Panc1 (cell line): ENCODE data around the gene TP73. TPM values are rescaled to one million over a fixed set of nuclear protein-coding genes. Genes with fewer than 3 reads are reported as not detected.

Experiments
- ATAC-seq: fragments of 200-7000 bp; cut with Tn5 transposase; 2 replicates; pipeline ENCODE4 v1.9.1; 2020; ENCODE audit warnings: mild to moderate bottlenecking, moderate library complexity
- BruUV-seq: library from RNA; stranded (reverse); fragments of 400-500 nt; replicated peaks from 2 replicates; lab custom pipeline; 2021; lab: Mats Ljungman, UMichigan
- CTCF ChIA-PET: fragments of 300-600 bp; sonication (Branson Sonifier 250); formaldehyde crosslinking; loops from one replicate; lab custom pipeline; 2022; ENCODE audit warnings: antibody characterized with exemption; lab: Charles Lee
- POLR2A ChIA-PET: fragments of 300-600 bp; sonication (Branson Sonifier 250); formaldehyde crosslinking; loops from one replicate; lab custom pipeline; 2022; ENCODE audit warnings: antibody characterized with exemption; lab: Charles Lee
- DNase-seq: peaks from one replicate; pipeline ENCODE4 v3.0.0-alpha.2; 2010; ENCODE audit warnings: low read depth, low spot score
- H3K27ac ChIP-seq: 2 replicates; pipeline ENCODE4 v1.5.1; 2011; ENCODE audit warnings: mild to moderate bottlenecking, low read length, inconsistent platforms
- H3K27me3 ChIP-seq: fragments of 200-500 bp; sonication (Bioruptor generic); 2 replicates; pipeline ENCODE4 v1.6.0; 2014; ENCODE audit warnings: low read length, inconsistent platforms; ENCODE audit not compliant: control insufficient read depth, insufficient read depth
- H3K36me3 ChIP-seq: fragments of 200-500 bp; sonication (Bioruptor generic); 2 replicates; pipeline ENCODE4 v1.5.1; 2014; ENCODE audit warnings: inconsistent platforms, mild to moderate bottlenecking, low read length, moderate library complexity; ENCODE audit not compliant: control insufficient read depth, insufficient read depth
- H3K4me1 ChIP-seq: 2 replicates; pipeline ENCODE4 v1.5.1; 2011; ENCODE audit warnings: inconsistent platforms, mild to moderate bottlenecking, low read length, moderate library complexity; ENCODE audit not compliant: control insufficient read depth, insufficient read depth
- H3K4me3 ChIP-seq, 2 experiments: 2 replicates each; pipeline ENCODE4 v1.5.1; 2011 to 2012; ENCODE audit warnings: low read depth in 2 of 2, low read length in 2 of 2, mild to moderate bottlenecking in 2 of 2, inconsistent platforms in 1 of 2, moderate library complexity in 1 of 2
- H3K9me3 ChIP-seq: fragments of 200-500 bp; sonication (Bioruptor generic); 2 replicates; pipeline ENCODE4 v1.5.1; 2014; ENCODE audit warnings: low read depth, mild to moderate bottlenecking, inconsistent platforms, low read length, moderate library complexity; ENCODE audit not compliant: control insufficient read depth, insufficient read depth
- POLR2AphosphoS5 ChIP-seq: IDR thresholded peaks from 2 replicates; pipeline ENCODE4 v1.6.1; 2012; ENCODE audit warnings: mild to moderate bottlenecking, low read depth, low read length, moderate library complexity
- SIN3A ChIP-seq: IDR thresholded peaks from 2 replicates; pipeline ENCODE4 v1.6.1; 2012; ENCODE audit warnings: low read depth, mild to moderate bottlenecking, low read length, moderate library complexity, borderline replicate concordance; ENCODE audit not compliant: insufficient read depth
- TCF7L2 ChIP-seq: IDR thresholded peaks from 2 replicates; pipeline ENCODE4 v1.6.1; 2011; ENCODE audit warnings: mild to moderate bottlenecking, low read depth, low read length, inconsistent platforms
- in situ Hi-C: cut with HindIII; loops from 2 replicates; pipeline ENCODE4 v1.10.0; 2016; ENCODE audit warnings: low sequenced_read_pairs, low pct_unique_long_range_greater_than_20kb
- intact Hi-C: fragments of 100-400 bp; cut with micrococcal nuclease; formaldehyde crosslinking; loops from one replicate; pipeline ENCODE4 v1.10.0; 2022; ENCODE audit not compliant: unreplicated experiment
- total RNA-seq: library from RNA; stranded (reverse); gene quantifications from one replicate; pipeline ENCODE4 v1.2.1, GENCODE V29; 2021; ENCODE audit not compliant: unreplicated experiment
- TF ChIP-seq, protein P1 (sequence below), 2 experiments: IDR thresholded peaks; 2 replicates each; pipeline ENCODE4 v1.6.1; 2011 to 2012; ENCODE audit warnings: low read depth in 2 of 2, control low read depth in 1 of 2, low read length in 1 of 2, mild to moderate bottlenecking in 1 of 2, moderate library complexity in 1 of 2; ENCODE audit not compliant: insufficient read depth in 1 of 2
- TF ChIP-seq, protein P2 (sequence below): fragments of 450-650 bp; IDR thresholded peaks from 2 replicates; pipeline ENCODE4 v1.5.1; 2017; ENCODE audit warnings: mild to moderate bottlenecking

TP73 gene
- total RNA-seq, 1 experiment from 2014 or later, result 4.7 TPM

DNA sequence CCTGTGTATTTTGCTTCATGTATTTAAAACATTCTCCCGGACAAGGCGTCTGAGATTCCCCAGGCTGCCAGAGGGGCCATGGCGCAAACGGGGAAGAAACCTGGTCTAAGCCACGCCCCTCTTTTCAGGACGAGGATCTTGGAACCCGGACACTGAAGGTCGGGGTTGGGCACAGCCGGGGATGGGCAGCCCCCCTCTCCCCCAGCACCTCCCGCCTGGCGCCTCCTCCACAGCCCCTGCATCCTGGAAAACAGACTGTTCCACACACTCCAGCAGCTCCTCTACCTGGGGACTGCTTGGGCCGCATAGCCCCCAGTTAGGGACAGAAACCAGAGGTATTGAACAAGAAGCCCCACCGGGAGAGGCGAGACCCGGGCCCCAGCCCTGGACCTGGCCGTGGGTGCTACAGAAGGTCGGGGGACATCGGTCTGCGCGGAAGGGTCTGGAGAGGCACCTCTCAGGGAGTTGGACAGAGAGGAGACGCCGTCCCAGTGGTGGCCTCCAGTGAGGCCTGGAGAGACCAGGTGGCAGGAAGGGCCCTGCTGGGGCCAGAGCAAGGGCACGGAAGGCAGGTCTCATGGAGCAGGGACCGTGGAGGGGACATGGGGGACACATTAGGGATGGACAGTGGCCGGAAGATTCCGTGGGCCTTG is 5.4 kb downstream of the TP73 start:
- intact Hi-C loops (loop anchor here (10.0 kb wide), 1 partner anchor 67 kb away; no protein-coding TSS in a partner anchor), in situ Hi-C loops (no loop called here)
- no TSS peak for BruUV-seq
- H3K36me3 ChIP-seq, result no peaks in the 10 kb centered on the region
- ChIA-PET POLR2A (no interaction called here), CTCF (no interaction called here)
- TF ChIP-seq TCF7L2, result no peak
- TF ChIP-seq POLR2AphosphoS5, result no peak
- TF ChIP-seq, protein P1, sequence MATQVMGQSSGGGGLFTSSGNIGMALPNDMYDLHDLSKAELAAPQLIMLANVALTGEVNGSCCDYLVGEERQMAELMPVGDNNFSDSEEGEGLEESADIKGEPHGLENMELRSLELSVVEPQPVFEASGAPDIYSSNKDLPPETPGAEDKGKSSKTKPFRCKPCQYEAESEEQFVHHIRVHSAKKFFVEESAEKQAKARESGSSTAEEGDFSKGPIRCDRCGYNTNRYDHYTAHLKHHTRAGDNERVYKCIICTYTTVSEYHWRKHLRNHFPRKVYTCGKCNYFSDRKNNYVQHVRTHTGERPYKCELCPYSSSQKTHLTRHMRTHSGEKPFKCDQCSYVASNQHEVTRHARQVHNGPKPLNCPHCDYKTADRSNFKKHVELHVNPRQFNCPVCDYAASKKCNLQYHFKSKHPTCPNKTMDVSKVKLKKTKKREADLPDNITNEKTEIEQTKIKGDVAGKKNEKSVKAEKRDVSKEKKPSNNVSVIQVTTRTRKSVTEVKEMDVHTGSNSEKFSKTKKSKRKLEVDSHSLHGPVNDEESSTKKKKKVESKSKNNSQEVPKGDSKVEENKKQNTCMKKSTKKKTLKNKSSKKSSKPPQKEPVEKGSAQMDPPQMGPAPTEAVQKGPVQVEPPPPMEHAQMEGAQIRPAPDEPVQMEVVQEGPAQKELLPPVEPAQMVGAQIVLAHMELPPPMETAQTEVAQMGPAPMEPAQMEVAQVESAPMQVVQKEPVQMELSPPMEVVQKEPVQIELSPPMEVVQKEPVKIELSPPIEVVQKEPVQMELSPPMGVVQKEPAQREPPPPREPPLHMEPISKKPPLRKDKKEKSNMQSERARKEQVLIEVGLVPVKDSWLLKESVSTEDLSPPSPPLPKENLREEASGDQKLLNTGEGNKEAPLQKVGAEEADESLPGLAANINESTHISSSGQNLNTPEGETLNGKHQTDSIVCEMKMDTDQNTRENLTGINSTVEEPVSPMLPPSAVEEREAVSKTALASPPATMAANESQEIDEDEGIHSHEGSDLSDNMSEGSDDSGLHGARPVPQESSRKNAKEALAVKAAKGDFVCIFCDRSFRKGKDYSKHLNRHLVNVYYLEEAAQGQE (IDR thresholded peaks at IDR 0.05; ENCODE audit: insufficient read depth in 1 of 2, low read depth in 2 of 2, low read length in 1 of 2), result no peak
- TF ChIP-seq SIN3A, result no peak
- TF ChIP-seq, protein P2, sequence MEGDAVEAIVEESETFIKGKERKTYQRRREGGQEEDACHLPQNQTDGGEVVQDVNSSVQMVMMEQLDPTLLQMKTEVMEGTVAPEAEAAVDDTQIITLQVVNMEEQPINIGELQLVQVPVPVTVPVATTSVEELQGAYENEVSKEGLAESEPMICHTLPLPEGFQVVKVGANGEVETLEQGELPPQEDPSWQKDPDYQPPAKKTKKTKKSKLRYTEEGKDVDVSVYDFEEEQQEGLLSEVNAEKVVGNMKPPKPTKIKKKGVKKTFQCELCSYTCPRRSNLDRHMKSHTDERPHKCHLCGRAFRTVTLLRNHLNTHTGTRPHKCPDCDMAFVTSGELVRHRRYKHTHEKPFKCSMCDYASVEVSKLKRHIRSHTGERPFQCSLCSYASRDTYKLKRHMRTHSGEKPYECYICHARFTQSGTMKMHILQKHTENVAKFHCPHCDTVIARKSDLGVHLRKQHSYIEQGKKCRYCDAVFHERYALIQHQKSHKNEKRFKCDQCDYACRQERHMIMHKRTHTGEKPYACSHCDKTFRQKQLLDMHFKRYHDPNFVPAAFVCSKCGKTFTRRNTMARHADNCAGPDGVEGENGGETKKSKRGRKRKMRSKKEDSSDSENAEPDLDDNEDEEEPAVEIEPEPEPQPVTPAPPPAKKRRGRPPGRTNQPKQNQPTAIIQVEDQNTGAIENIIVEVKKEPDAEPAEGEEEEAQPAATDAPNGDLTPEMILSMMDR, result no peak
- no peak overlapping the region for H3K4me3 ChIP-seq
- H3K27ac ChIP-seq, result peak overlapping the region; percentile 25; the same call in 1 of the 2 replicates
- H3K4me1 ChIP-seq, result peaks cover 7% of the 10 kb centered on the region
- no peak for DNase-seq
- ATAC-seq, result no peak
- no peaks in the 10 kb centered on the region for H3K9me3 ChIP-seq
- no peaks in the 10 kb centered on the region for H3K27me3 ChIP-seq

DNA sequence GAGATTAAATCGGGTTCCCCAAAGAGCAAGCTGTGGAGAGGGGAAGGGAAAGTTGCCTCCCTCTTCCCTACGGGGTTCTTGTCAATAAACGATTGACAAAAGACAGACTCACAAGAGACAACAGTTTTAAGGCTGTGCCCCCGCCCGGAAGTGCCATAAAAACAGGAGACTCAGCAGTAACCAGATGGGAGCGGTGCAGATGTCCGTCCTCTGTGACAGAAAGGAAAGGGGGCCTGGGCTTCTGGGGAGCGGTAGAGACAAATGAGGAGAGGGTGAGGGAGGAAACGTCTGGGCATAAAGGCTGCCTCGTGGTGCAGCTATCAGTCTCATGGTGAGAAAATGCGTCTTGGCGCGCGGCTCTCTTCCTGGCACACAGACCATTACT is 5.9 kb downstream of the TP73 start:
- peak overlapping the region; percentile 25; the same call in 1 of the 2 replicates for H3K27ac ChIP-seq
- POLR2A ChIA-PET, result interaction anchor here (0.8 kb wide), 1 partner anchor 10 kb away, joined by 5 read pairs; no protein-coding TSS in a partner anchor
- H3K36me3 ChIP-seq, result no peaks in the 10 kb centered on the region
- intact Hi-C loops, result loop anchor here (10.0 kb wide), 1 partner anchor 67 kb away; no protein-coding TSS in a partner anchor
- CTCF ChIA-PET, result no interaction called here
- in situ Hi-C loops, result no loop called here
- ATAC-seq (no peak), DNase-seq (no peak)
- H3K9me3 ChIP-seq, result no peaks in the 10 kb centered on the region
- no peaks in the 10 kb centered on the region for H3K27me3 ChIP-seq
- TF ChIP-seq, protein P2, result no peak
- TF ChIP-seq TCF7L2 (no peak), POLR2AphosphoS5 (no peak), SIN3A (no peak)
- TF ChIP-seq, protein P1 (IDR thresholded peaks at IDR 0.05; ENCODE audit: insufficient read depth in 1 of 2, low read depth in 2 of 2, low read length in 1 of 2), result no peak
- no TSS peak for BruUV-seq
- peaks cover 3% of the 10 kb centered on the region for H3K4me1 ChIP-seq
- H3K4me3 ChIP-seq, result no peak overlapping the region
